Measurements from ENCODE around the gene DHRSX.

Gene DHRSX

GRCh38 chrX:2325076-2325784 lies 175.5 kb downstream of the DHRSX start (continued):
- TF ChIP-seq ZNF76 (tag by site-specific recombination; IDR thresholded peaks at IDR 0.05; ENCODE audit: borderline replicate concordance, low read depth) (peak; percentile 85), WT1 (tag by site-specific recombination; IDR thresholded peaks at IDR 0.05) (no peak), SP2 (tag by site-specific recombination; IDR thresholded peaks at IDR 0.05) (no peak), ZNF560 (tag by site-specific recombination; IDR thresholded peaks at IDR 0.05; ENCODE audit: borderline replicate concordance) (no peak), ZNF148 (tag by site-specific recombination; IDR thresholded peaks at IDR 0.05; ENCODE audit: borderline replicate concordance) (no peak), PRDM6 (tag by site-specific recombination; IDR thresholded peaks at IDR 0.05) (no peak), SP3 (tag by site-specific recombination; IDR thresholded peaks at IDR 0.05) (no peak), ZFHX2 (tag by site-specific recombination; conservative IDR thresholded peaks at IDR 0.05) (no peak), ZNF423 (tag by site-specific recombination; IDR thresholded peaks at IDR 0.05) (no peak), KLF16 (tag by site-specific recombination; IDR thresholded peaks at IDR 0.05) (no peak), ZNF843 (tag by site-specific recombination; IDR thresholded peaks at IDR 0.05) (no peak), ZNF48 (tag by site-specific recombination; IDR thresholded peaks at IDR 0.05) (no peak), ZNF239 (tag by site-specific recombination; IDR thresholded peaks at IDR 0.05) (no peak), ZNF792 (tag by site-specific recombination; IDR thresholded peaks at IDR 0.05) (no peak), ZNF664 (tag by site-specific recombination; IDR thresholded peaks at IDR 0.05) (no peak), HOXA7 (CRISPR knock-in tag; IDR thresholded peaks at IDR 0.05; ENCODE audit: borderline replicate concordance) (no peak), ZBTB6 (tag by site-specific recombination; IDR thresholded peaks at IDR 0.05) (peak; percentile 97), GLI2 (tag by site-specific recombination; IDR thresholded peaks at IDR 0.05; ENCODE audit: borderline replicate concordance, low read depth) (no peak), ZNF26 (tag by site-specific recombination; IDR thresholded peaks at IDR 0.05) (no peak), ZNF629 (tag by site-specific recombination; IDR thresholded peaks at IDR 0.05) (peak; percentile 24; the same call in 1 of the 2 replicates), ZNF610 (tag by site-specific recombination; IDR thresholded peaks at IDR 0.05; ENCODE audit: borderline replicate concordance) (no peak), AEBP2 (tag by site-specific recombination; IDR thresholded peaks at IDR 0.05; ENCODE audit: borderline replicate concordance) (no peak), HOXD13 (CRISPR knock-in tag; IDR thresholded peaks at IDR 0.05; ENCODE audit: borderline replicate concordance) (no peak), ZNF280D (tag by site-specific recombination; IDR thresholded peaks at IDR 0.05) (no peak), KLF1 (tag by site-specific recombination; IDR thresholded peaks at IDR 0.05) (no peak), YY1 (tag by site-specific recombination; IDR thresholded peaks at IDR 0.05) (peak; percentile 98), ZNF785 (tag by site-specific recombination; IDR thresholded peaks at IDR 0.05) (no peak), KLF8 (tag by site-specific recombination; IDR thresholded peaks at IDR 0.05) (no peak), ZBTB17 (tag by site-specific recombination; IDR thresholded peaks at IDR 0.05) (peak; percentile 31; the same call in 1 of the 2 replicates), ZNF558 (tag by site-specific recombination; IDR thresholded peaks at IDR 0.05) (no peak)

Data from HEK293 (cell line).